NT2/D1 (cell line): ENCODE results near the gene PIKFYVE.

ENCODE experiments used
- YY1 ChIP-seq: IDR thresholded peaks from 2 replicates; pipeline ENCODE4 v1.6.1; 2011; ENCODE audit not compliant: insufficient read length, insufficient read depth
- ZNF274 ChIP-seq: IDR thresholded peaks from 2 replicates; pipeline ENCODE4 v1.6.1; 2011; ENCODE audit warnings: mild to moderate bottlenecking, low read depth, low read length

DNA sequence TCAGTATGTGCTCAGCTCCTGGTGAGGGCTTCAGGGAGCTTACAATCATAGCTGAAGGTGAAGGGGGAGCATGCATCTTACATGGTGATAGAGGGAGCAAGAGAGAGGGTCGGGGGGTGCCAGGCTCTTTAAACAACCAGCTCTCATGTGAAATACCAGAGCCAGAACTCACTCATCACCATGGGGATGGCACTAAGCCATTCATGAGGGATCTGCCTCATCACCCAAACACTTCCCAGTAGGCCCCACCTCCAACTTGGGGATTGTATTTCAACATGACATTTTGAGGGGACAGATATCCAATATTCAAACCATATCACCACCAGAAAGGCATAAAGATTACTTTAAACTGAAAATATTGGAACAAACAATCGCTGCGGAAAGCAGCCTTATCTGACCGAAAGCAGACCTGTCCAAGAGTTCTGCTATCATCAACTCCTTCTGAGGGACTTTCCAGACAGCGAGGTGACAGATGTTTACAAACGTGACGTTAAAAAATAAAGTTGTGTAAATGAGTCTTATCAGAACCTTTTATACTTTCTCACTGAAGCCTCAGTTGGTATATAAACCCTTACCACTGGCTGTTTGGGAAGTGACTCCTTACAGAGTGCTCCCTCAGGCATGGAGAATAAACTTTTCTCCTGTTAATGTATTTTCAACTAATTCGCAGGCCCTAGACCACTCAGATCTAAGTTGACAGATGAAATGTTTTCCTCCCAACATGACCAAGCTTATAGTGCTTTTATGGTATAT lies 105.0 kb downstream of the PIKFYVE start:
- no peak for TF ChIP-seq ZNF274
- no peak for TF ChIP-seq YY1
